Posterior vena cava (tissue), 2 donors: Measurements from ENCODE around the gene SLC27A3. TPM values are rescaled to one million over a fixed set of nuclear protein-coding genes. Genes with fewer than 3 reads are reported as not detected.
A peak's percentile ranks its signal among the peaks of the same experiment; 100 is the strongest.
"Not testable (repeated sequence)": the region's sequence is repeated elsewhere in the genome, so short reads cannot be mapped to it uniquely, and the experiment has no call there.

Experiments
- DNase-seq: peaks from one replicate; pipeline ENCODE4 v3.0.0-alpha.2; 2020; ENCODE audit warnings: low spot score
- intact Hi-C, 2 donors: fragments of 100-400 bp; cut with DNase I; formaldehyde crosslinking; loops; one replicate each; pipeline versions ENCODE4 v1.14.1 to v1.14.2; 2022 to 2023
- total RNA-seq, 2 donors: library from RNA; stranded (reverse); fragmentation: NEBNext Ultra II Directional; extraction: Animal tissue kit (Norgen Biotek cat#: 25700); gene quantifications; one replicate each; pipeline ENCODE4 v1.2.1, GENCODE V29; 2021
- donor health status: DM: yes; HTN: yes; CAD: no.
- donor health status: DM: yes; HTN: yes; CAD: no.

SLC27A3 gene
- total RNA-seq, 2 donors from 2014 or later = 60.5 to 64.5 TPM

- intact Hi-C loops = no loop called here
- DNase-seq = no peak
Observed at GRCh38 chr1:153776845-153777370, 1.7 kb downstream of the SLC27A3 start.

GRCh38 chr1:153777648-153778047 lies 2.4 kb downstream of the SLC27A3 start:
- DNase-seq = no peak
- intact Hi-C loops = no loop called here

- DNase-seq = no peak
Observed at GRCh38 chr1:153778051-153778823, 3.0 kb downstream of the SLC27A3 start.

GRCh38 chr1:153778824-153779519 lies 3.8 kb downstream of the SLC27A3 start:
- intact Hi-C loops = no loop called here
- DNase-seq = no peak

More at GRCh38 chr1:153778051-153778823, 3.0 kb downstream of the SLC27A3 start:
- intact Hi-C loops = no loop called here

GRCh38 chr1:153779781-153780541 lies 4.8 kb downstream of the SLC27A3 start:
- intact Hi-C loops = no loop called here
- DNase-seq = peak; percentile 71

- no peak for DNase-seq
- intact Hi-C loops = no loop called here
Observed at GRCh38 chr1:153780551-153780950, 5.3 kb downstream of the SLC27A3 start.

GRCh38 chr1:153782648-153783047 lies 7.4 kb downstream of the SLC27A3 start:
- DNase-seq, intact Hi-C loops: not testable (repeated sequence)

GRCh38 chr1:153783233-153784190 lies 8.3 kb downstream of the SLC27A3 start:
- intact Hi-C loops = no loop called here
- DNase-seq = peak; percentile 98

- DNase-seq = no peak
- intact Hi-C loops = no loop called here
Observed at GRCh38 chr1:153786038-153786790, 11.0 kb downstream of the SLC27A3 start.

GRCh38 chr1:153789478-153790034 lies 14.3 kb downstream of the SLC27A3 start:
- intact Hi-C loops = loop anchor here (10.0 kb wide), 2 partner anchors 155 to 195 kb away; partner anchors contain the start of genes DENND4B (in 1 of the 2) and RAB13 (in 1 of the 2)

GRCh38 chr1:153790313-153790965 lies 15.2 kb downstream of the SLC27A3 start:
- DNase-seq = peak; percentile 95
- intact Hi-C loops = loop anchor here (10.0 kb wide), 2 partner anchors 154 to 194 kb away; partner anchors contain the start of genes DENND4B (in 1 of the 2) and RAB13 (in 1 of the 2)

More at GRCh38 chr1:153789478-153790034, 14.3 kb downstream of the SLC27A3 start:
- no peak for DNase-seq

GRCh38 chr1:153790966-153791647 lies 15.9 kb downstream of the SLC27A3 start:
- intact Hi-C loops = loop anchor here (10.0 kb wide), 2 partner anchors 154 to 194 kb away; partner anchors contain the start of genes DENND4B (in 1 of the 2) and RAB13 (in 1 of the 2)
- peak; percentile 84 for DNase-seq

GRCh38 chr1:153791648-153792253 lies 16.5 kb downstream of the SLC27A3 start:
- peak; percentile 73 for DNase-seq
- intact Hi-C loops = loop anchor here (10.0 kb wide), 2 partner anchors 153 to 193 kb away; partner anchors contain the start of genes DENND4B (in 1 of the 2) and RAB13 (in 1 of the 2)

GRCh38 chr1:153792631-153793041 lies 17.4 kb downstream of the SLC27A3 start:
- DNase-seq = peak; percentile 58
- intact Hi-C loops = loop anchor here (10.0 kb wide), 2 partner anchors 152 to 192 kb away; partner anchors contain the start of genes DENND4B (in 1 of the 2) and RAB13 (in 1 of the 2)
